Endothelial cell of umbilical vein (primary cell): ENCODE results near the gene NTN5. TPM values are rescaled to one million over a fixed set of nuclear protein-coding genes. Genes with fewer than 3 reads are reported as not detected.
A peak's percentile ranks its signal among the peaks of the same experiment; 100 is the strongest.

Source experiments
- Bru-seq: library from RNA; stranded (reverse); fragments of 400-500 nt; gene quantifications from one replicate; lab custom pipeline; 2021; lab: Mats Ljungman, UMichigan
- BruChase-seq, 2 experiments: library from RNA; stranded (reverse); fragments of 400-500 nt; gene quantifications; one replicate each; lab custom pipeline; 2021; lab: Mats Ljungman, UMichigan
- BruUV-seq: library from RNA; stranded (reverse); fragments of 400-500 nt; replicated peaks from 2 replicates; lab custom pipeline; 2021; lab: Mats Ljungman, UMichigan
- CTCF ChIA-PET: fragments of 300-600, 350-600 bp; sonication (Branson Sonifier 250); formaldehyde crosslinking; loops from one replicate; lab custom pipeline; 2021; ENCODE audit warnings: antibody characterized with exemption, inconsistent platforms; lab: Charles Lee
- POLR2A ChIA-PET: fragments of 300-600, 350-600 bp; sonication (Branson Sonifier 250); formaldehyde crosslinking; loops from one replicate; lab custom pipeline; 2021; ENCODE audit warnings: antibody characterized with exemption, inconsistent platforms; lab: Charles Lee
- DNase-seq: peaks from one replicate; pipeline ENCODE4 v3.0.0-alpha.2; 2011; ENCODE audit warnings: low read depth, low spot score
- FAIRE-seq: peaks from 2 replicates; lab custom pipeline; 2011; peaks lifted over from hg19 to GRCh38; lab: Jason Lieb, UNC
- H2AFZ ChIP-seq: 2 replicates; pipeline ENCODE4 v1.6.0; 2012; ENCODE audit warnings: low read depth, low read length, control low read depth, inconsistent platforms
- H3K27ac ChIP-seq: 2 replicates; pipeline ENCODE4 v1.5.1; 2011; ENCODE audit warnings: low read depth, mild to moderate bottlenecking, control low read depth, low read length, moderate library complexity; ENCODE audit not compliant: insufficient read depth
- H3K27me3 ChIP-seq, 2 experiments: 2 replicates each; pipeline versions ENCODE4 v1.6.0 to v1.6.1; 2011; ENCODE audit warnings: low read length in 2 of 2, mixed read lengths in 1 of 2; ENCODE audit not compliant: control insufficient read depth in 2 of 2, insufficient read depth in 2 of 2
- H3K36me3 ChIP-seq, 2 experiments: 2 replicates in 1 of 2; 3 replicates in 1 of 2; pipeline ENCODE4 v1.5.1; 2011; ENCODE audit warnings: low read length in 2 of 2, mild to moderate bottlenecking in 1 of 2, moderate library complexity in 1 of 2; ENCODE audit not compliant: control insufficient read depth in 2 of 2, insufficient read depth in 2 of 2; ENCODE audit errors: extremely low read depth in 1 of 2
- H3K4me1 ChIP-seq: 3 replicates; pipeline ENCODE4 v1.5.1; 2011; ENCODE audit warnings: mild to moderate bottlenecking, low read length; ENCODE audit not compliant: control insufficient read depth, insufficient read depth; ENCODE audit errors: extremely low read depth
- H3K4me2 ChIP-seq: 2 replicates; pipeline ENCODE4 v1.6.1; 2011; ENCODE audit warnings: low read length, control low read depth, mixed read lengths; ENCODE audit not compliant: insufficient read depth
- H3K4me3 ChIP-seq, 3 experiments: fragments of 200-600 bp in 1 of 3; sonication (generic), shearing (Covaris generic) in 1 of 3; replicated peaks in 1 of 3; 2 replicates each; pipeline ENCODE4 v1.5.1; 2011 to 2016; ENCODE audit warnings: control low read depth in 3 of 3, low read length in 3 of 3, mild to moderate bottlenecking in 2 of 3, inconsistent platforms in 1 of 3, low read depth in 1 of 3, moderate library complexity in 1 of 3; ENCODE audit not compliant: insufficient read depth in 1 of 3
- H3K79me2 ChIP-seq: 2 replicates; pipeline ENCODE4 v1.6.0; 2012; ENCODE audit warnings: low read length, inconsistent platforms; ENCODE audit not compliant: control insufficient read depth, insufficient read depth
- H3K9ac ChIP-seq: replicated peaks from 2 replicates; pipeline ENCODE3; 2011; ENCODE audit warnings: low read length, control low read depth; ENCODE audit not compliant: insufficient read depth; ENCODE audit errors: extremely low read depth
- H3K9me1 ChIP-seq: replicated peaks from 3 replicates; pipeline ENCODE4 v1.6.0; 2011; ENCODE audit warnings: mild to moderate bottlenecking, low read length; ENCODE audit not compliant: control insufficient read depth, insufficient read depth; ENCODE audit errors: extremely low read depth
- H3K9me3 ChIP-seq: replicated peaks from 2 replicates; pipeline ENCODE4 v1.5.1; 2012; ENCODE audit warnings: low read length, inconsistent platforms; ENCODE audit not compliant: control insufficient read depth, insufficient read depth
- H4K20me1 ChIP-seq: replicated peaks from 2 replicates; pipeline ENCODE3; 2011; ENCODE audit warnings: mild to moderate bottlenecking, low read length; ENCODE audit not compliant: control insufficient read depth, insufficient read depth; ENCODE audit errors: extremely low read depth
- EZH2 ChIP-seq: IDR thresholded peaks from 2 replicates; pipeline ENCODE4 v1.6.1; 2012; ENCODE audit warnings: borderline replicate concordance, low read depth, mild to moderate bottlenecking, moderate library complexity, low read length, inconsistent platforms; ENCODE audit not compliant: severe bottlenecking
- FOS ChIP-seq: IDR thresholded peaks from 2 replicates; pipeline ENCODE4 v1.6.1; 2011; ENCODE audit warnings: mild to moderate bottlenecking, low read length, moderate library complexity, borderline replicate concordance; ENCODE audit not compliant: insufficient read depth
- GATA2 ChIP-seq: IDR thresholded peaks from 2 replicates; pipeline ENCODE4 v1.7.0; 2011; ENCODE audit warnings: low read depth, mild to moderate bottlenecking, moderate library complexity, mixed read lengths, low read length; ENCODE audit not compliant: insufficient read length, insufficient read depth
- JUN ChIP-seq: IDR thresholded peaks from 2 replicates; pipeline ENCODE4 v1.6.1; 2011; ENCODE audit warnings: borderline replicate concordance, low read depth; ENCODE audit not compliant: insufficient read length, insufficient read depth
- MYC ChIP-seq: IDR thresholded peaks from one replicate; pipeline ENCODE4 v1.6.1; 2011; ENCODE audit warnings: mild to moderate bottlenecking, low read depth, low read length
- POLR2A ChIP-seq: IDR thresholded peaks from 2 replicates; pipeline ENCODE4 v1.6.1; 2012; ENCODE audit warnings: low read depth, mild to moderate bottlenecking, control low read depth, low read length
- POLR2AphosphoS5 ChIP-seq: IDR thresholded peaks from 2 replicates; pipeline ENCODE4 v1.6.1; 2012; ENCODE audit warnings: low read depth, mild to moderate bottlenecking, control low read depth, low read length, moderate library complexity; ENCODE audit not compliant: insufficient read depth
- dilution Hi-C: fragments of 300-500 bp; cut with MboI; formaldehyde crosslinking; loops from one replicate; pipeline ENCODE4 v1.15.0; 2019; ENCODE audit warnings: low sequenced_read_pairs; ENCODE audit not compliant: extremely low pct_ligation_motif_present
- intact Hi-C: fragments of 100-400 bp; cut with micrococcal nuclease; formaldehyde crosslinking; loops from one replicate; pipeline ENCODE4 v1.10.0; 2022
- long read RNA-seq: library from polyadenylated mRNA; stranded (forward); transcript quantifications from one replicate; pipeline ENCODE4 v2.0.0, GENCODE V29; 2021
- polyA minus RNA-seq, 3 experiments: library from RNA; depleted of rRNA, polyadenylated mRNA; stranded (reverse); fragments of >200 nt; gene quantifications; 1 replicate in 1 of 3; 2 replicates in 2 of 3; pipeline ENCODE4 v1.2.3, GENCODE V29; 2011
- polyA plus RNA-seq, 4 experiments: library from polyadenylated mRNA; depleted of rRNA in 3 of 4; stranded (reverse) in 3 of 4; unstranded in 1 of 4; fragments of >200 nt; gene quantifications; 2 replicates each; pipeline versions ENCODE4 v1.2.1 to v1.2.3, GENCODE V29; 2011 to 2012; ENCODE audit warnings: missing spikeins in 1 of 4
- total RNA-seq: library from RNA; stranded (reverse); gene quantifications from 2 replicates; pipeline ENCODE4 v1.2.3, GENCODE V29; 2021
- TF ChIP-seq, protein P1 (sequence below), 2 donors: IDR thresholded peaks; 1 replicate in 1 of 2; 2 replicates in 1 of 2; pipeline ENCODE4 v1.5.1; 2011; ENCODE audit warnings: low read length in 2 of 2, mild to moderate bottlenecking in 2 of 2, moderate library complexity in 2 of 2, control low read depth in 1 of 2, inconsistent platforms in 1 of 2, low read depth in 1 of 2; ENCODE audit not compliant: insufficient read depth in 1 of 2; ENCODE audit errors: extremely low read depth in 1 of 2
- TF ChIP-seq, protein P2 (sequence below): IDR thresholded peaks from 2 replicates; pipeline ENCODE4 v1.6.1; 2011; ENCODE audit not compliant: insufficient read depth, insufficient read length

The NTN5 gene, protein sequence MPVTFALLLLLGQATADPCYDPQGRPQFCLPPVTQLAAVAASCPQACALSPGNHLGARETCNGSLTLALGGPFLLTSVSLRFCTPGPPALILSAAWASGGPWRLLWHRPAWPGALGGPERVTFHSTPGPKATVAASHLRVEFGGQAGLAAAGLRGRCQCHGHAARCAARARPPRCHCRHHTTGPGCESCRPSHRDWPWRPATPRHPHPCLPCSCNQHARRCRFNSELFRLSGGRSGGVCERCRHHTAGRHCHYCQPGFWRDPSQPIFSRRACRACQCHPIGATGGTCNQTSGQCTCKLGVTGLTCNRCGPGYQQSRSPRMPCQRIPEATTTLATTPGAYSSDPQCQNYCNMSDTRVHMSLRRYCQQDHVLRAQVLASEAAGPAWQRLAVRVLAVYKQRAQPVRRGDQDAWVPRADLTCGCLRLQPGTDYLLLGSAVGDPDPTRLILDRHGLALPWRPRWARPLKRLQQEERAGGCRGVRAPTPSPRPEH
- total RNA-seq (0.35 TPM in 1 of 2 replicates, not detected in the other), polyA plus RNA-seq (0.11 and 0.18 TPM in 2 replicates), polyA minus RNA-seq (not detected in 2 replicates), Bru-seq, nascent RNA (percentile 11 among the genes with signal in this experiment), BruChase-seq, experiment 1, labeled RNA remaining after a 6-hour chase (percentile 27 among the genes with signal in this experiment), BruChase-seq, experiment 2, labeled RNA remaining after a 2-hour chase (percentile 14 among the genes with signal in this experiment)
- polyA plus RNA-seq (2011; cell fraction: cytosol; rRNA removed): 0.06 and 0.15 TPM in 2 replicates
- 0.63 TPM in 2 replicates for polyA plus RNA-seq (2011; cell fraction: nucleus; rRNA removed)
- 0.11 and 0.13 TPM in 2 replicates for polyA plus RNA-seq (2012)
- not detected for polyA minus RNA-seq (2011; cell fraction: cytosol; rRNA and poly(A)+ RNA removed)
- 0.19 TPM in 1 of 2 replicates, not detected in the other for polyA minus RNA-seq (2011; cell fraction: nucleus; rRNA and poly(A)+ RNA removed)
- long read RNA-seq: 0 reads

DNA sequence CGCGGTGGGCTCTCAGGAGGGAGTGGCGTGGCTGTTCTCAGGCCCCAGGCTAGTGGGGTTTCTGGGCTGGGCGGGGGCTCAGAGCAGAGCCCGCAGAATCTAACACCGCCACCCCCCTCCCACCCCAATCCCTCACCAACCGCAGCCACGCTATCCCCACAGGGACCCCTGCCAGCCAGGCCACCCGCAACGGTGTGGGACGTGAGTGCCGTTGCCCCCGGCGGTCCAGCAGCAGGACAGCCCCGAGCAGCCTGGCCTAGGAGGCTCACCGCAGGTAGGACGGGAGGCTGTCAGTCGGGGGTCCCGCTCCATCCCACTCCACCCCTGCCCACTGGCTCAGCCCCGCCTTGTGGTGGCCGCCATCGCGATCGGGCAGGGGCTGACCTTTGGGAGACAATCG lies at the start of gene NTN5:
Gene NTN5, minus strand, starts transcription at position 24 of the 400 bp plus-strand sequence. CDS start 2,031 bp downstream, outside the sequence.
- H3K9me3 ChIP-seq: no peaks in the 10 kb centered on the region
- H3K79me2 ChIP-seq: no peaks in the 10 kb centered on the region
- TF ChIP-seq, protein P1, sequence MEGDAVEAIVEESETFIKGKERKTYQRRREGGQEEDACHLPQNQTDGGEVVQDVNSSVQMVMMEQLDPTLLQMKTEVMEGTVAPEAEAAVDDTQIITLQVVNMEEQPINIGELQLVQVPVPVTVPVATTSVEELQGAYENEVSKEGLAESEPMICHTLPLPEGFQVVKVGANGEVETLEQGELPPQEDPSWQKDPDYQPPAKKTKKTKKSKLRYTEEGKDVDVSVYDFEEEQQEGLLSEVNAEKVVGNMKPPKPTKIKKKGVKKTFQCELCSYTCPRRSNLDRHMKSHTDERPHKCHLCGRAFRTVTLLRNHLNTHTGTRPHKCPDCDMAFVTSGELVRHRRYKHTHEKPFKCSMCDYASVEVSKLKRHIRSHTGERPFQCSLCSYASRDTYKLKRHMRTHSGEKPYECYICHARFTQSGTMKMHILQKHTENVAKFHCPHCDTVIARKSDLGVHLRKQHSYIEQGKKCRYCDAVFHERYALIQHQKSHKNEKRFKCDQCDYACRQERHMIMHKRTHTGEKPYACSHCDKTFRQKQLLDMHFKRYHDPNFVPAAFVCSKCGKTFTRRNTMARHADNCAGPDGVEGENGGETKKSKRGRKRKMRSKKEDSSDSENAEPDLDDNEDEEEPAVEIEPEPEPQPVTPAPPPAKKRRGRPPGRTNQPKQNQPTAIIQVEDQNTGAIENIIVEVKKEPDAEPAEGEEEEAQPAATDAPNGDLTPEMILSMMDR (IDR thresholded peaks at IDR 0.05; ENCODE audit: extremely low read depth in 1 of 2, insufficient read depth in 1 of 2, low read depth in 1 of 2, low read length in 2 of 2): no peak
- TF ChIP-seq GATA2 (no peak), POLR2A (no peak), EZH2 (no peak), MYC (no peak), JUN (no peak), FOS (no peak), POLR2AphosphoS5 (no peak)
- TF ChIP-seq, protein P2, sequence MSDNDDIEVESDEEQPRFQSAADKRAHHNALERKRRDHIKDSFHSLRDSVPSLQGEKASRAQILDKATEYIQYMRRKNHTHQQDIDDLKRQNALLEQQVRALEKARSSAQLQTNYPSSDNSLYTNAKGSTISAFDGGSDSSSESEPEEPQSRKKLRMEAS: no peak
- no peaks in the 10 kb centered on the region for H4K20me1 ChIP-seq
- no peaks in the 10 kb centered on the region for H3K36me3 ChIP-seq
- intact Hi-C loops (no loop called here), dilution Hi-C loops (no loop called here)
- no peak within 1 kb of the TSS for H3K9ac ChIP-seq
- no peaks in the 10 kb centered on the region for H3K27me3 ChIP-seq
- ChIA-PET POLR2A (no interaction called here), CTCF (interaction anchor here (3.4 to 3.6 kb wide), 2 partner anchors 27 to 66 kb away, joined by 41 to 54 read pairs; partner anchors contain the start of genes CA11 and RASIP1)
- H3K4me2 ChIP-seq: no peak within 1 kb of the TSS
- no peak within 1 kb of the TSS for H2AFZ ChIP-seq
- H3K4me1 ChIP-seq: no peaks in the 10 kb centered on the region
- H3K9me1 ChIP-seq: no peaks in the 10 kb centered on the region
- H3K27ac ChIP-seq: no peak within 1 kb of the TSS
- BruUV-seq: no TSS peak
- no peak within 1 kb of the TSS for H3K4me3 ChIP-seq
- no peak for DNase-seq
- FAIRE-seq: no peak
